GM23338 (cell line): ENCODE results near the gene UST. TPM values are rescaled to one million over a fixed set of nuclear protein-coding genes. Genes with fewer than 3 reads are reported as not detected.
A peak's percentile ranks its signal among the peaks of the same experiment; 100 is the strongest.

Experiments
- ATAC-seq: fragments of 200-7000 bp; cut with Tn5 transposase; 3 replicates; pipeline ENCODE4 v1.9.1; 2020
- DNase-seq: peaks from one replicate; pipeline ENCODE4 v3.0.0-alpha.2; 2015; ENCODE audit warnings: low spot score
- H2AFZ ChIP-seq: fragments of 200-600 bp; sonication (generic); 2 replicates; pipeline ENCODE4 v1.8.0; 2016; ENCODE audit warnings: antibody characterized with exemption, mild to moderate bottlenecking, moderate library complexity
- H3F3A ChIP-seq: fragments of 200-600 bp; sonication (generic); replicated peaks from 2 replicates; pipeline ENCODE4 v1.8.0; 2017; ENCODE audit warnings: antibody characterized with exemption, mixed run types, low read depth
- H3K27ac ChIP-seq: fragments of 200-600 bp; sonication (generic); 2 replicates; pipeline ENCODE4 v1.6.1; 2016; ENCODE audit warnings: low read depth
- H3K27me3 ChIP-seq: fragments of 200-600 bp; sonication (generic); 2 replicates; pipeline ENCODE4 v1.8.0; 2016; ENCODE audit warnings: mild to moderate bottlenecking, mixed run types, moderate library complexity; ENCODE audit not compliant: insufficient read depth
- H3K36me3 ChIP-seq: fragments of 200-600 bp; sonication (generic); 2 replicates; pipeline ENCODE4 v1.8.0; 2016; ENCODE audit warnings: mild to moderate bottlenecking; ENCODE audit not compliant: insufficient read depth
- H3K4me1 ChIP-seq: fragments of 200-600 bp; sonication (generic); 2 replicates; pipeline ENCODE4 v1.8.0; 2016; ENCODE audit warnings: mild to moderate bottlenecking, moderate library complexity; ENCODE audit not compliant: insufficient read depth
- H3K4me2 ChIP-seq: fragments of 200-600 bp; sonication (generic); 2 replicates; pipeline ENCODE4 v1.7.1; 2017; ENCODE audit warnings: mixed run types
- H3K4me3 ChIP-seq: fragments of 200-600 bp; sonication (generic); 2 replicates; pipeline ENCODE4 v1.6.1; 2016; ENCODE audit warnings: mixed run types
- H3K79me2 ChIP-seq: fragments of 200-600 bp; sonication (generic); replicated peaks from 2 replicates; pipeline ENCODE4 v1.8.0; 2017; ENCODE audit warnings: mild to moderate bottlenecking; ENCODE audit not compliant: insufficient read depth
- H3K9me2 ChIP-seq: fragments of 200-600 bp; sonication (generic); 2 replicates; pipeline ENCODE4 v1.8.0; 2017; ENCODE audit not compliant: insufficient read depth
- H4K20me1 ChIP-seq: fragments of 200-600 bp; sonication (generic); replicated peaks from 2 replicates; pipeline ENCODE4 v1.8.0; 2017; ENCODE audit warnings: mild to moderate bottlenecking; ENCODE audit not compliant: insufficient read depth
- H3K27ac Mint-ChIP-seq: 2 replicates; pipeline ENCODE4 v1.8.0; 2020; ENCODE audit warnings: inconsistent platforms, mild to moderate bottlenecking, moderate library complexity, mixed read lengths
- H3K27me3 Mint-ChIP-seq: 3 replicates; pipeline ENCODE4 v1.8.0; 2022; ENCODE audit warnings: low read depth, mild to moderate bottlenecking, moderate library complexity, mixed read lengths, inconsistent platforms; ENCODE audit not compliant: insufficient read depth, poor library complexity
- H3K36me3 Mint-ChIP-seq: 3 replicates; pipeline ENCODE4 v1.8.0; 2021; ENCODE audit warnings: low read depth, mild to moderate bottlenecking, inconsistent platforms, moderate library complexity, mixed read lengths
- H3K4me1 Mint-ChIP-seq: 3 replicates; pipeline ENCODE4 v1.8.0; 2020; ENCODE audit warnings: mild to moderate bottlenecking, inconsistent platforms, mixed read lengths
- H3K4me3 Mint-ChIP-seq: 3 replicates; pipeline ENCODE4 v1.8.0; 2021; ENCODE audit warnings: moderate library complexity, mild to moderate bottlenecking, inconsistent platforms, mixed read lengths
- H3K9me3 Mint-ChIP-seq: 3 replicates; pipeline ENCODE4 v1.8.0; 2020; ENCODE audit warnings: moderate library complexity, mild to moderate bottlenecking, inconsistent platforms, mixed read lengths
- CREB1 ChIP-seq: fragments of 250-450 bp; sonication (Bioruptor Pico); IDR thresholded peaks from 2 replicates; pipeline ENCODE4 v1.5.0; 2020; ENCODE audit warnings: low read depth, mild to moderate bottlenecking, moderate library complexity
- EZH2 ChIP-seq: fragments of 200-600 bp; sonication (generic); IDR thresholded peaks from one replicate; pipeline ENCODE4 v1.8.0; 2017; ENCODE audit warnings: antibody characterized with exemption, mild to moderate bottlenecking, low read depth; ENCODE audit not compliant: unreplicated experiment
- EZH2phosphoT487 ChIP-seq: fragments of 200-600 bp; sonication (generic); IDR thresholded peaks from one replicate; pipeline ENCODE4 v1.8.1; 2018; ENCODE audit warnings: antibody characterized with exemption; ENCODE audit not compliant: unreplicated experiment
- JUNB ChIP-seq: IDR thresholded peaks from one replicate; pipeline ENCODE4 v1.6.1; 2016; ENCODE audit warnings: antibody characterized with exemption; ENCODE audit not compliant: unreplicated experiment
- NANOG ChIP-seq: IDR thresholded peaks from 2 replicates; pipeline ENCODE4 v1.6.1; 2016; ENCODE audit warnings: antibody characterized with exemption, borderline replicate concordance
- POLR2AphosphoS5 ChIP-seq: IDR thresholded peaks from 2 replicates; pipeline ENCODE4 v1.6.1; 2016; ENCODE audit warnings: antibody characterized with exemption, low read depth
- STAT1 ChIP-seq: IDR thresholded peaks from one replicate; pipeline ENCODE4 v1.6.1; 2016; ENCODE audit warnings: antibody characterized with exemption; ENCODE audit not compliant: unreplicated experiment
- ZNF114 ChIP-seq: fragments of 250-450 bp; sonication (Bioruptor Pico); IDR thresholded peaks from 2 replicates; pipeline ENCODE4 v1.5.0; 2020; ENCODE audit warnings: mild to moderate bottlenecking, moderate library complexity
- ZNF331 ChIP-seq: fragments of 250-450 bp; sonication (Bioruptor Pico); IDR thresholded peaks from 2 replicates; pipeline ENCODE4 v1.5.0; 2020; ENCODE audit warnings: low read depth, mild to moderate bottlenecking, moderate library complexity
- polyA plus RNA-seq: library from polyadenylated mRNA; unstranded; fragments of >200 nt; fragmentation: Nextera tagmentation; extraction: Ambion mirVana; gene quantifications from 2 replicates; pipeline ENCODE4 v1.2.1, GENCODE V29; 2016
- total RNA-seq: library from RNA; depleted of rRNA; stranded (reverse); fragments of >200 nt; shearing (Covaris generic); gene quantifications from 2 replicates; pipeline ENCODE4 v1.2.3, GENCODE V29; 2014
- TF ChIP-seq, protein P1 (sequence below), 2 experiments: fragments of 200-600 bp in 1 of 2; sonication (generic) in 1 of 2; conservative IDR thresholded peaks; 2 replicates each; pipeline versions ENCODE4 v1.5.1 to v1.6.1; 2016 to 2017; ENCODE audit warnings: antibody characterized with exemption in 2 of 2, low read depth in 2 of 2, mild to moderate bottlenecking in 2 of 2, moderate library complexity in 1 of 2
- TF ChIP-seq, protein P2 (sequence below): IDR thresholded peaks from 2 replicates; pipeline ENCODE4 v1.6.1; 2016; ENCODE audit warnings: antibody characterized with exemption
- TF ChIP-seq, protein P3 (sequence below): IDR thresholded peaks from one replicate; pipeline ENCODE4 v1.6.1; 2018; ENCODE audit warnings: antibody characterized with exemption; ENCODE audit not compliant: unreplicated experiment

UST gene
- total and polyA plus RNA-seq, 2 experiments from 2014 or later: 12.6 to 33.0 TPM

DNA sequence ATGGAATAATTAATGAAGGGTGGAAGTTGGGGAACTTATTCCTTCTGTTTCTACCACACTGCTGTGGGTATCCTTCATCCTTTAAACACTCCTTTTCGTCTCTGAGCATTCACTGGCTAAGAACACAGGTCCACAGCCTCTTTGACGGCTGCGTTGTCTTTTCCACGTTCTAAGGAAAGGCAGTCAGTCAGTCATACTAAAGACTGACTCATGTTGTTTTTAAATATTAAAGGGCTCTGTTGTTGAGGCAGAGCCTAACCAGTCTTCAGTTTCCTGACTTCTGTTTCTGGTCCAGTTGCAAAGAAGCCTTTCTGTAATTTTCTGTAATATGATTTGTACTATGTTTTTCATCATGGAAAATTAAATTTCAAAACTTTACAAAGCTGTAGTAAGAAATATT is 48.0 kb downstream of the UST start:
- no peaks in the 10 kb centered on the region for H3F3A ChIP-seq
- peaks cover 23% of the 10 kb centered on the region for H3K4me1 ChIP-seq
- no peak overlapping the region for H3K27ac Mint-ChIP-seq
- H3K27me3 Mint-ChIP-seq: peaks cover 4% of the 10 kb centered on the region
- no peak overlapping the region for H3K4me3 ChIP-seq
- H4K20me1 ChIP-seq: peaks cover 8% of the 10 kb centered on the region; the same call in 1 of the 2 replicates
- peaks cover 100% of the 10 kb centered on the region for H3K79me2 ChIP-seq
- no peaks in the 10 kb centered on the region for H3K36me3 ChIP-seq
- H3K27me3 ChIP-seq: no peaks in the 10 kb centered on the region
- H3K9me2 ChIP-seq: no peaks in the 10 kb centered on the region; the same call in 1 of the 2 replicates
- H3K36me3 Mint-ChIP-seq: peaks cover 35% of the 10 kb centered on the region
- H3K9me3 Mint-ChIP-seq: peaks cover 7% of the 10 kb centered on the region; the same call in 2 of the 3 replicates
- peak overlapping the region; percentile 22; the same call in 1 of the 2 replicates for H3K4me2 ChIP-seq
- H3K27ac ChIP-seq: no peak overlapping the region
- H2AFZ ChIP-seq: no peak overlapping the region
- peaks cover 51% of the 10 kb centered on the region for H3K4me1 Mint-ChIP-seq
- ATAC-seq (no peak), DNase-seq (no peak)
- TF ChIP-seq CREB1 (CRISPR knock-in tag) (no peak), JUNB (no peak), POLR2AphosphoS5 (no peak), EZH2 (no peak), EZH2phosphoT487 (no peak), NANOG (no peak), ZNF114 (CRISPR knock-in tag) (no peak), STAT1 (no peak), ZNF331 (no peak)
- TF ChIP-seq, protein P1, sequence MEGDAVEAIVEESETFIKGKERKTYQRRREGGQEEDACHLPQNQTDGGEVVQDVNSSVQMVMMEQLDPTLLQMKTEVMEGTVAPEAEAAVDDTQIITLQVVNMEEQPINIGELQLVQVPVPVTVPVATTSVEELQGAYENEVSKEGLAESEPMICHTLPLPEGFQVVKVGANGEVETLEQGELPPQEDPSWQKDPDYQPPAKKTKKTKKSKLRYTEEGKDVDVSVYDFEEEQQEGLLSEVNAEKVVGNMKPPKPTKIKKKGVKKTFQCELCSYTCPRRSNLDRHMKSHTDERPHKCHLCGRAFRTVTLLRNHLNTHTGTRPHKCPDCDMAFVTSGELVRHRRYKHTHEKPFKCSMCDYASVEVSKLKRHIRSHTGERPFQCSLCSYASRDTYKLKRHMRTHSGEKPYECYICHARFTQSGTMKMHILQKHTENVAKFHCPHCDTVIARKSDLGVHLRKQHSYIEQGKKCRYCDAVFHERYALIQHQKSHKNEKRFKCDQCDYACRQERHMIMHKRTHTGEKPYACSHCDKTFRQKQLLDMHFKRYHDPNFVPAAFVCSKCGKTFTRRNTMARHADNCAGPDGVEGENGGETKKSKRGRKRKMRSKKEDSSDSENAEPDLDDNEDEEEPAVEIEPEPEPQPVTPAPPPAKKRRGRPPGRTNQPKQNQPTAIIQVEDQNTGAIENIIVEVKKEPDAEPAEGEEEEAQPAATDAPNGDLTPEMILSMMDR (conservative IDR thresholded peaks at IDR 0.05; ENCODE audit: low read depth in 2 of 2): no peak
- TF ChIP-seq, protein P2, sequence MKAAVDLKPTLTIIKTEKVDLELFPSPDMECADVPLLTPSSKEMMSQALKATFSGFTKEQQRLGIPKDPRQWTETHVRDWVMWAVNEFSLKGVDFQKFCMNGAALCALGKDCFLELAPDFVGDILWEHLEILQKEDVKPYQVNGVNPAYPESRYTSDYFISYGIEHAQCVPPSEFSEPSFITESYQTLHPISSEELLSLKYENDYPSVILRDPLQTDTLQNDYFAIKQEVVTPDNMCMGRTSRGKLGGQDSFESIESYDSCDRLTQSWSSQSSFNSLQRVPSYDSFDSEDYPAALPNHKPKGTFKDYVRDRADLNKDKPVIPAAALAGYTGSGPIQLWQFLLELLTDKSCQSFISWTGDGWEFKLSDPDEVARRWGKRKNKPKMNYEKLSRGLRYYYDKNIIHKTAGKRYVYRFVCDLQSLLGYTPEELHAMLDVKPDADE: no peak
- TF ChIP-seq, protein P3, sequence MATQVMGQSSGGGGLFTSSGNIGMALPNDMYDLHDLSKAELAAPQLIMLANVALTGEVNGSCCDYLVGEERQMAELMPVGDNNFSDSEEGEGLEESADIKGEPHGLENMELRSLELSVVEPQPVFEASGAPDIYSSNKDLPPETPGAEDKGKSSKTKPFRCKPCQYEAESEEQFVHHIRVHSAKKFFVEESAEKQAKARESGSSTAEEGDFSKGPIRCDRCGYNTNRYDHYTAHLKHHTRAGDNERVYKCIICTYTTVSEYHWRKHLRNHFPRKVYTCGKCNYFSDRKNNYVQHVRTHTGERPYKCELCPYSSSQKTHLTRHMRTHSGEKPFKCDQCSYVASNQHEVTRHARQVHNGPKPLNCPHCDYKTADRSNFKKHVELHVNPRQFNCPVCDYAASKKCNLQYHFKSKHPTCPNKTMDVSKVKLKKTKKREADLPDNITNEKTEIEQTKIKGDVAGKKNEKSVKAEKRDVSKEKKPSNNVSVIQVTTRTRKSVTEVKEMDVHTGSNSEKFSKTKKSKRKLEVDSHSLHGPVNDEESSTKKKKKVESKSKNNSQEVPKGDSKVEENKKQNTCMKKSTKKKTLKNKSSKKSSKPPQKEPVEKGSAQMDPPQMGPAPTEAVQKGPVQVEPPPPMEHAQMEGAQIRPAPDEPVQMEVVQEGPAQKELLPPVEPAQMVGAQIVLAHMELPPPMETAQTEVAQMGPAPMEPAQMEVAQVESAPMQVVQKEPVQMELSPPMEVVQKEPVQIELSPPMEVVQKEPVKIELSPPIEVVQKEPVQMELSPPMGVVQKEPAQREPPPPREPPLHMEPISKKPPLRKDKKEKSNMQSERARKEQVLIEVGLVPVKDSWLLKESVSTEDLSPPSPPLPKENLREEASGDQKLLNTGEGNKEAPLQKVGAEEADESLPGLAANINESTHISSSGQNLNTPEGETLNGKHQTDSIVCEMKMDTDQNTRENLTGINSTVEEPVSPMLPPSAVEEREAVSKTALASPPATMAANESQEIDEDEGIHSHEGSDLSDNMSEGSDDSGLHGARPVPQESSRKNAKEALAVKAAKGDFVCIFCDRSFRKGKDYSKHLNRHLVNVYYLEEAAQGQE: no peak
- no peak overlapping the region for H3K4me3 Mint-ChIP-seq
